PC-3 (cell line): ENCODE data around the gene GP1BB.

Experiments
- EZH2 ChIP-seq: fragments of 300-600 bp; sonication (generic); IDR thresholded peaks from one replicate; pipeline ENCODE4 v1.6.1; 2017; ENCODE audit warnings: antibody characterized with exemption, mild to moderate bottlenecking, low read length; ENCODE audit not compliant: unreplicated experiment
- TF ChIP-seq, protein P1 (sequence below): fragments of 300-600 bp; sonication (generic); conservative IDR thresholded peaks from 2 replicates; pipeline ENCODE4 v1.5.1; 2017; ENCODE audit warnings: antibody characterized with exemption, low read depth, mild to moderate bottlenecking, low read length

DNA sequence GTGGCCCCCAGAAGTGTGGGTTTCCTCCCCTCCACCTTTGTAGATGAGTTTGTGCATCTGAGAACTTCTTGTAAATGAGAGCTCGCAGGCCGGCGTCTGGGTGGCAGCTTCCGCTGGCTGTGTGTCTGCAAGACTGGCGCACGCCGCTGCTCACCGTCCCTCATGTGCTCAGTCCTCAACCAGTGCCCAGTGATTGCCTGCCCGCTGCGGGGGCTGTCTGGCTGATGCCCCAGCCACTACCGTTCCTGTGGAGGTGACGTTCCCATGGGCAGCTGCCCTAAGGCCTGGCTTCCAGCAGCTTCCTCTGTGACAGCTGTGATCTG, 46.0 kb downstream of the GP1BB start:
- TF ChIP-seq, protein P1, sequence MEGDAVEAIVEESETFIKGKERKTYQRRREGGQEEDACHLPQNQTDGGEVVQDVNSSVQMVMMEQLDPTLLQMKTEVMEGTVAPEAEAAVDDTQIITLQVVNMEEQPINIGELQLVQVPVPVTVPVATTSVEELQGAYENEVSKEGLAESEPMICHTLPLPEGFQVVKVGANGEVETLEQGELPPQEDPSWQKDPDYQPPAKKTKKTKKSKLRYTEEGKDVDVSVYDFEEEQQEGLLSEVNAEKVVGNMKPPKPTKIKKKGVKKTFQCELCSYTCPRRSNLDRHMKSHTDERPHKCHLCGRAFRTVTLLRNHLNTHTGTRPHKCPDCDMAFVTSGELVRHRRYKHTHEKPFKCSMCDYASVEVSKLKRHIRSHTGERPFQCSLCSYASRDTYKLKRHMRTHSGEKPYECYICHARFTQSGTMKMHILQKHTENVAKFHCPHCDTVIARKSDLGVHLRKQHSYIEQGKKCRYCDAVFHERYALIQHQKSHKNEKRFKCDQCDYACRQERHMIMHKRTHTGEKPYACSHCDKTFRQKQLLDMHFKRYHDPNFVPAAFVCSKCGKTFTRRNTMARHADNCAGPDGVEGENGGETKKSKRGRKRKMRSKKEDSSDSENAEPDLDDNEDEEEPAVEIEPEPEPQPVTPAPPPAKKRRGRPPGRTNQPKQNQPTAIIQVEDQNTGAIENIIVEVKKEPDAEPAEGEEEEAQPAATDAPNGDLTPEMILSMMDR: no peak
- no peak for TF ChIP-seq EZH2
